Cardiac septum (tissue), 1 donor: Measurements from ENCODE around the gene TRAT1. TPM values are rescaled to one million over a fixed set of nuclear protein-coding genes. Genes with fewer than 3 reads are reported as not detected.
"Not testable (repeated sequence)": the region's sequence is repeated elsewhere in the genome, so short reads cannot be mapped to it uniquely, and the experiment has no call there.

ENCODE experiments used
- DNase-seq: peaks from one replicate; pipeline ENCODE4 v3.0.0-alpha.2; 2020; ENCODE audit warnings: low spot score
- intact Hi-C: fragments of 100-400 bp; cut with DNase I; formaldehyde crosslinking; loops from one replicate; pipeline ENCODE4 v1.14.0; 2022
- long read RNA-seq: library from polyadenylated mRNA; unstranded; transcript quantifications from one replicate; pipeline ENCODE4 v2.0.0, GENCODE V29; 2021
- total RNA-seq: library from RNA; stranded (reverse); fragmentation: NEBNext Ultra II Directional; extraction: Animal tissue kit (Norgen Biotek cat#: 25700); gene quantifications from one replicate; pipeline ENCODE4 v1.2.1, GENCODE V29; 2021
- donor health status: DM: no; HTN: no; CAD: no.

Gene TRAT1
- total RNA-seq: 0.30 TPM
- long read RNA-seq: 0 reads

GRCh38 chr3:108822123-108822897, at the start of gene TRAT1:
Gene TRAT1, plus strand, starts transcription at chr3:108822786. Its CDS starts 142 bp downstream, at chr3:108822928.
- intact Hi-C loops: no loop called here
- no peak for DNase-seq

GRCh38 chr3:108775649-108776048, 46.9 kb upstream of the TRAT1 start:
- intact Hi-C loops: no loop called here

GRCh38 chr3:108779496-108779895, 43.1 kb upstream of the TRAT1 start:
- DNase-seq: no peak
- intact Hi-C loops: no loop called here

More at GRCh38 chr3:108775649-108776048, 46.9 kb upstream of the TRAT1 start:
- DNase-seq: no peak

- DNase-seq: no peak
- intact Hi-C loops: no loop called here
These were observed 42.4 kb upstream of the TRAT1 start for GRCh38 chr3:108780235-108780634.

- intact Hi-C loops: no loop called here
- no peak for DNase-seq
These were observed 31.1 kb upstream of the TRAT1 start for GRCh38 chr3:108791473-108791872.

- intact Hi-C loops: no loop called here
- DNase-seq: no peak
These were observed 18.1 kb upstream of the TRAT1 start for GRCh38 chr3:108804437-108804836.

GRCh38 chr3:108804966-108805365, 17.6 kb upstream of the TRAT1 start:
- no peak for DNase-seq
- intact Hi-C loops: no loop called here

GRCh38 chr3:108806316-108806715, 16.3 kb upstream of the TRAT1 start:
- intact Hi-C loops: no loop called here
- no peak for DNase-seq

GRCh38 chr3:108818404-108818803, 4.2 kb upstream of the TRAT1 start:
- intact Hi-C loops: no loop called here
- no peak for DNase-seq

- intact Hi-C loops: no loop called here
- no peak for DNase-seq
These were observed 2.0 kb upstream of the TRAT1 start for GRCh38 chr3:108820586-108820985.

GRCh38 chr3:108823227-108823626, 641 bp downstream of the TRAT1 start:
- no peak for DNase-seq
- intact Hi-C loops: no loop called here

- DNase-seq, intact Hi-C loops: not testable (repeated sequence)
These were observed 1.2 kb downstream of the TRAT1 start for GRCh38 chr3:108823803-108824202.

- DNase-seq: no peak
- intact Hi-C loops: no loop called here
These were observed 4.0 kb downstream of the TRAT1 start for GRCh38 chr3:108826309-108827187.

- intact Hi-C loops: no loop called here
- DNase-seq: no peak
These were observed 7.8 kb downstream of the TRAT1 start for GRCh38 chr3:108830381-108830780.

GRCh38 chr3:108830991-108831614, 8.5 kb downstream of the TRAT1 start:
- intact Hi-C loops: no loop called here
- no peak for DNase-seq

GRCh38 chr3:108833611-108834010, 11.0 kb downstream of the TRAT1 start:
- intact Hi-C loops: no loop called here
- DNase-seq: no peak

- no peak for DNase-seq
- intact Hi-C loops: no loop called here
These were observed 12.0 kb downstream of the TRAT1 start for GRCh38 chr3:108834551-108834950.

- DNase-seq: no peak
- intact Hi-C loops: no loop called here
These were observed 12.5 kb downstream of the TRAT1 start for GRCh38 chr3:108835101-108835500.

GRCh38 chr3:108838436-108838835, 15.8 kb downstream of the TRAT1 start:
- intact Hi-C loops: no loop called here
- no peak for DNase-seq

GRCh38 chr3:108845709-108846293, 23.2 kb downstream of the TRAT1 start:
- DNase-seq: no peak
- intact Hi-C loops: no loop called here
